ENCODE data around the gene ANKRD16. TPM values are rescaled to one million over a fixed set of nuclear protein-coding genes. Genes with fewer than 3 reads are reported as not detected.

Gene ANKRD16
- total and polyA plus RNA-seq, 9 donors = 6.6 to 15.3 (median 9.6) TPM

GRCh38 chr10:5917305-5917704, 27.6 kb upstream of the ANKRD16 start:
- Histone ChIP-seq H3K36me3 (no peaks in the 10 kb centered on the region), H3K4me3 (no peak overlapping the region)
- 93 to 96% (median 94%) methylated on average over 13 of the region's 13 CpGs for WGBS, 3 donors

DNA sequence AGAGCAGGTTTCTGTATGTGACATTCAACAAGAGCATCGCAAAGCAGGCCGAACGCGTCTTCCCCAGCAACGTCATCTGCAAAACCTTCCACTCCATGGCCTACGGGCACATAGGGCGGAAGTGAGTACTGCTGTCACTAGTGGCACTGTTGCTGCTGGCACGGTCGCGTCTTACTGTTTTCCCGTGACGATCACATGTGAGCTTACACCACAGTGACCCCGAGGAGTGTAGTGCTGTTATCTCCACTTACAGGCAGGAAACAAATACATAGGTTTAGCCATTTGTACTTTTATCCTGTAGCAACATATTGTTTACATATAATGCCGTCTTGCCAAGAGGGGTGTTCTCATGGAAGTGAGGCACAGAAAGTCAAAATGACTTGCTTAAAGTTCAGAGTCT, 25.8 kb upstream of the ANKRD16 start:
- DNase-seq = no peak
- Histone ChIP-seq H3K27ac (no peak overlapping the region), H3K9me3 (no peaks in the 10 kb centered on the region), H3K27me3 (no peaks in the 10 kb centered on the region), H3K36me3 (no peaks in the 10 kb centered on the region), H3K4me1 (ENCODE audit: insufficient read depth) (peaks cover 3% of the 10 kb centered on the region), H3K4me3 (no peak overlapping the region)
- intact Hi-C loops (cut with DNase I) = no loop called here
- TF ChIP-seq POLR2A (IDR thresholded peaks at IDR 0.05) (no peak), CTCF (IDR thresholded peaks at IDR 0.05) (no peak), EP300 (IDR thresholded peaks at IDR 0.05) (no peak)
- 93 to 95% (median 95%) methylated on average over 14 of the region's 14 CpGs for WGBS, 3 donors

More at GRCh38 chr10:5917305-5917704, 27.6 kb upstream of the ANKRD16 start:
- Histone ChIP-seq H3K4me1 (ENCODE audit: insufficient read depth) (no peaks in the 10 kb centered on the region), H3K9me3 (no peaks in the 10 kb centered on the region), H3K27me3 (no peaks in the 10 kb centered on the region), H3K27ac (no peak overlapping the region)
- TF ChIP-seq POLR2A (IDR thresholded peaks at IDR 0.05) = no peak
- TF ChIP-seq CTCF (IDR thresholded peaks at IDR 0.05) = no peak
- no peak for TF ChIP-seq EP300 (IDR thresholded peaks at IDR 0.05)
- no peak for DNase-seq
- intact Hi-C loops (cut with DNase I) = no loop called here

DNA sequence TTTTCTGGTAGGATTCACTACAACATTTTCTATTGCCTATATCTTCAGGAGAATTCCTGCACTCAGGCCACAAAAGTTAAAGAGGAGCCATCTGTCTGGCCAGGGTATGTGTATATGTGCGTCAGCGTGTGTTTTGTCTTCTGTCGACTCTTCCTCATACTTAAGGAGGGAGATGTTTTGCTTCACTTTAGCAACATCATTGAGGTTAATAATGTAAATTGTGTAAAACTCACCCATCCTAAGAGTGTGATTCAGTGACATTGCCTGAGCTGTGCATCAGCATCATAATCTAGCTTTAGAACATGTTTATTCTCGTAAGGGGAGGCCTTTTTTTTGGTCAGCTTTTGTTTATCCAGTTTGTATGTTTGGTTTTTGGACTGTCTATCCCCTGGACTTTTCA, 24.0 kb upstream of the ANKRD16 start:
- no peak overlapping the region for H3K27ac ChIP-seq
- no peak for DNase-seq
- TF ChIP-seq CTCF (IDR thresholded peaks at IDR 0.05) (no peak), EP300 (IDR thresholded peaks at IDR 0.05) (no peak), POLR2A (IDR thresholded peaks at IDR 0.05) (no peak)
- no peak overlapping the region for H3K4me3 ChIP-seq
- 34 to 57% (median 54%) methylated on average over 4 of the region's 4 CpGs for WGBS, 3 donors
- intact Hi-C loops (cut with DNase I) = no loop called here
- no peaks in the 10 kb centered on the region for H3K9me3 ChIP-seq
- H3K4me1 ChIP-seq (ENCODE audit: insufficient read depth) = peaks cover 5% of the 10 kb centered on the region
- H3K27me3 ChIP-seq = no peaks in the 10 kb centered on the region
- no peaks in the 10 kb centered on the region for H3K36me3 ChIP-seq

GRCh38 chr10:5911670-5912069, 22.0 kb upstream of the ANKRD16 start:
- Histone ChIP-seq H3K27me3 (no peaks in the 10 kb centered on the region), H3K4me3 (no peak overlapping the region), H3K36me3 (no peaks in the 10 kb centered on the region), H3K9me3 (no peaks in the 10 kb centered on the region), H3K4me1 (ENCODE audit: insufficient read depth) (peaks cover 5% of the 10 kb centered on the region), H3K27ac (no peak overlapping the region)
- 90 to 95% (median 93%) methylated on average over 4 of the region's 4 CpGs for WGBS, 3 donors
- no peak for DNase-seq
- intact Hi-C loops (cut with DNase I) = no loop called here
- TF ChIP-seq EP300 (IDR thresholded peaks at IDR 0.05) = no peak
- TF ChIP-seq CTCF (IDR thresholded peaks at IDR 0.05) = no peak
- TF ChIP-seq POLR2A (IDR thresholded peaks at IDR 0.05) = no peak
